Pancreas (tissue), 10 donors: Measurements from ENCODE around the gene UGGT2. TPM values are rescaled to one million over a fixed set of nuclear protein-coding genes. Genes with fewer than 3 reads are reported as not detected.

Source experiments
- ATAC-seq, 4 donors: fragments of 200-7000 bp; cut with Tn5 transposase; one replicate each; pipeline versions ENCODE4 v1.8.0 to v1.9.1; 2020; ENCODE audit warnings: mild to moderate bottlenecking in 4 of 4, moderate library complexity in 4 of 4
- DNase-seq, 6 donors: peaks; one replicate each; pipeline ENCODE4 v3.0.0-alpha.2; 2020
- FAIRE-seq: peaks from 2 replicates; lab custom pipeline; 2012; peaks lifted over from hg19 to GRCh38; lab: Jason Lieb, UNC
- H3K27ac ChIP-seq, 4 donors: fragments of 200-600 bp; sonication (generic); 1 replicate in 3 of 4; 2 replicates in 1 of 4; pipeline versions ENCODE4 v1.5.0 to v1.8.0; 2020
- H3K27me3 ChIP-seq, 4 donors: fragments of 200-600 bp; one replicate each; pipeline ENCODE4 v1.8.0; 2021
- H3K36me3 ChIP-seq, 3 donors: fragments of 200-600 bp; sonication (generic) in 1 of 3; one replicate each; pipeline versions ENCODE4 v1.5.0 to v1.8.0; 2020 to 2021
- H3K4me1 ChIP-seq, 3 donors: fragments of 200-600 bp; one replicate each; pipeline ENCODE4 v1.8.0; 2021
- H3K4me3 ChIP-seq, 4 donors: fragments of 200-600 bp; sonication (generic) in 2 of 4; one replicate each; pipeline versions ENCODE4 v1.5.0 to v1.8.0; 2020 to 2021
- H3K9me3 ChIP-seq, 4 donors: fragments of 200-600 bp; one replicate each; pipeline ENCODE4 v1.8.0; 2021
- WGBS, 2 donors: extraction: QIAGEN DNeasy Blood & Tissue Kit; methylation state at CpG; one replicate each; pipeline ENCODE4 v1.1.7; 2013; 5-methylcytosine and 5-hydroxymethylcytosine counted together
- intact Hi-C, 3 donors: fragments of 100-400 bp; cut with DNase I; formaldehyde crosslinking; loops; one replicate each; pipeline versions ENCODE4 v1.11.1 to v1.14.2; 2022
- polyA plus RNA-seq, 2 donors: library from polyadenylated mRNA; stranded (reverse); fragments of 200-250 nt; gene quantifications; one replicate each; pipeline ENCODE4 v1.2.3, GENCODE V29; 2013
- total RNA-seq, 6 donors: library from RNA; stranded (reverse); fragmentation: NEBNext Ultra II Directional in 4 of 6; extraction: Animal tissue kit (Norgen Biotek cat#: 25700) in 4 of 6; gene quantifications; one replicate each; pipeline versions ENCODE4 v1.2.1 to v1.2.4, GENCODE V29; 2021 to 2023
- TF ChIP-seq, protein P1 (sequence below), 4 donors: fragments of 200-600 bp; sonication (generic) in 3 of 4; IDR thresholded peaks; one replicate each; pipeline versions ENCODE4 v1.5.0 to v1.8.0; 2021; ENCODE audit warnings: antibody characterized with exemption in 4 of 4
- donor health status: healthy with polysubstance abuse.
- donor health status: DM: no; HTN: no; CAD: no; lungs with moderate emphysema.
- donor health status: DM: no; HTN: no; CAD: no.
- donor health status: control.
- donor health status: control.
- donor health status: Bipolar disorder and iron deficiency.
- donor health status: DM: yes; HTN: yes; CAD: no.
- donor health status: DM: no; HTN: no; CAD: no.
- donor health status: DM: no; HTN: no; CAD: no.
- donor health status: DM: yes; HTN: yes; CAD: no.

The UGGT2 gene
- total and polyA plus RNA-seq, 8 donors, result 7.2 to 17.9 (median 16.1) TPM

- ATAC-seq (no peak), DNase-seq (no peak), FAIRE-seq (no peak)
- H3K4me1 ChIP-seq, result no peaks in the 10 kb centered on the region
- intact Hi-C loops, result no loop called here
- no peak overlapping the region for H3K27ac ChIP-seq
- TF ChIP-seq, protein P1, sequence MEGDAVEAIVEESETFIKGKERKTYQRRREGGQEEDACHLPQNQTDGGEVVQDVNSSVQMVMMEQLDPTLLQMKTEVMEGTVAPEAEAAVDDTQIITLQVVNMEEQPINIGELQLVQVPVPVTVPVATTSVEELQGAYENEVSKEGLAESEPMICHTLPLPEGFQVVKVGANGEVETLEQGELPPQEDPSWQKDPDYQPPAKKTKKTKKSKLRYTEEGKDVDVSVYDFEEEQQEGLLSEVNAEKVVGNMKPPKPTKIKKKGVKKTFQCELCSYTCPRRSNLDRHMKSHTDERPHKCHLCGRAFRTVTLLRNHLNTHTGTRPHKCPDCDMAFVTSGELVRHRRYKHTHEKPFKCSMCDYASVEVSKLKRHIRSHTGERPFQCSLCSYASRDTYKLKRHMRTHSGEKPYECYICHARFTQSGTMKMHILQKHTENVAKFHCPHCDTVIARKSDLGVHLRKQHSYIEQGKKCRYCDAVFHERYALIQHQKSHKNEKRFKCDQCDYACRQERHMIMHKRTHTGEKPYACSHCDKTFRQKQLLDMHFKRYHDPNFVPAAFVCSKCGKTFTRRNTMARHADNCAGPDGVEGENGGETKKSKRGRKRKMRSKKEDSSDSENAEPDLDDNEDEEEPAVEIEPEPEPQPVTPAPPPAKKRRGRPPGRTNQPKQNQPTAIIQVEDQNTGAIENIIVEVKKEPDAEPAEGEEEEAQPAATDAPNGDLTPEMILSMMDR (IDR thresholded peaks at IDR 0.05), result no peak
- H3K9me3 ChIP-seq, result no peaks in the 10 kb centered on the region
- H3K4me3 ChIP-seq, result no peak overlapping the region
- no peaks in the 10 kb centered on the region for H3K36me3 ChIP-seq
- H3K27me3 ChIP-seq, result no peaks in the 10 kb centered on the region
- WGBS, 2 donors, result 93 to 98% methylated on average over 3 of the region's 3 CpGs
Measured at GRCh38 chr13:95955255-95955654, 97.9 kb downstream of the UGGT2 start.

DNA sequence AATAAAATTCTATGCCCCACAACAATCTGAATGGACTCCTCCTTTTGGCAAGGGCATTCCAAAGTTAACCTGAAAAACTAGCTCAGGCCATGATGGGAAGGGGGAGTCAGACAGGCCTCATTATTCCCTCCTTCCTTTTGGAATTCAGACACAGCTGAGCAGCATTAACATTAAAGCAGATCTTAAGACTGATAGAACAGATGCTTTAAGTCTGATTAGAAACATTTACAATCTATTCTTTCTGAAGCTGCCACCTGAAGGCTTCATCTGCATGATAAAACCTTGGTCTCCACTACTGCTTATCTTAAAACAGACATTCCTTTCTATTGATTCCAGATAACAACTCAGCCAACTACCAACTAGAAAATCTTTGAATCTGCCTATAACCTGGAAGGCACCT is 98.9 kb downstream of the UGGT2 start:
- TF ChIP-seq, protein P1 (IDR thresholded peaks at IDR 0.05), result no peak
- ATAC-seq (no peak), FAIRE-seq (no peak), DNase-seq (no peak)
- Histone ChIP-seq H3K4me3 (no peak overlapping the region), H3K27me3 (no peaks in the 10 kb centered on the region), H3K4me1 (no peaks in the 10 kb centered on the region), H3K36me3 (no peaks in the 10 kb centered on the region), H3K27ac (no peak overlapping the region), H3K9me3 (no peaks in the 10 kb centered on the region)
- intact Hi-C loops, result no loop called here

DNA sequence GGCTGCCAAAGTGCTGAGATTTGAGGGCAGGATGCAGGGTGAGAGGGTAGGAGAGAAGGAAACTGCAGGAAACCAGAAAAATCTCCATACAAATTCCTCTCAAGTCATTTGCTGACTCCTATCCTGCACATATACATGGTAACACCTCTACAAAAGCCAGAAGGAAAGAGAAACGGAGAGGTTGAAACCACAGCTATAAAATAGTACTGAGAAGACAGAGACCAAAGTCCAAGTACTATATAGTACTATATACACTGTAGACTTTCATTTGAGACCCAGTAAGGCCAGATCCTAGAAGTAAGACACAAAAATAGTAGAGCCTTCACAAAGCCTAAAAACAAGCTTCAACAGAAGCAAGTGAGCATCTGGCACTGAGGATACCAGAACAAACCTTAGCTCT is 103.1 kb downstream of the UGGT2 start:
- no peak overlapping the region for H3K27ac ChIP-seq
- H3K4me1 ChIP-seq, result no peaks in the 10 kb centered on the region
- no peaks in the 10 kb centered on the region for H3K9me3 ChIP-seq
- intact Hi-C loops, result no loop called here
- DNase-seq (no peak), FAIRE-seq (no peak), ATAC-seq (no peak)
- H3K4me3 ChIP-seq, result no peak overlapping the region
- H3K36me3 ChIP-seq, result no peaks in the 10 kb centered on the region
- TF ChIP-seq, protein P1 (IDR thresholded peaks at IDR 0.05), result no peak
- 93 to 100% methylated on average over 1 of the region's 1 CpG for WGBS, 2 donors
- H3K27me3 ChIP-seq, result no peaks in the 10 kb centered on the region

GRCh38 chr13:95948656-95949055 is 104.5 kb downstream of the UGGT2 start:
- no peaks in the 10 kb centered on the region for H3K9me3 ChIP-seq
- H3K4me3 ChIP-seq, result no peak overlapping the region
- TF ChIP-seq, protein P1 (IDR thresholded peaks at IDR 0.05), result no peak
- FAIRE-seq, result no peak
- H3K4me1 ChIP-seq, result no peaks in the 10 kb centered on the region
- ATAC-seq, result no peak
- no peaks in the 10 kb centered on the region for H3K36me3 ChIP-seq
- H3K27ac ChIP-seq, result no peak overlapping the region
- no peaks in the 10 kb centered on the region for H3K27me3 ChIP-seq
- intact Hi-C loops, result no loop called here
- 84 to 95% methylated on average over 2 of the region's 2 CpGs for WGBS, 2 donors
- no peak for DNase-seq

DNA sequence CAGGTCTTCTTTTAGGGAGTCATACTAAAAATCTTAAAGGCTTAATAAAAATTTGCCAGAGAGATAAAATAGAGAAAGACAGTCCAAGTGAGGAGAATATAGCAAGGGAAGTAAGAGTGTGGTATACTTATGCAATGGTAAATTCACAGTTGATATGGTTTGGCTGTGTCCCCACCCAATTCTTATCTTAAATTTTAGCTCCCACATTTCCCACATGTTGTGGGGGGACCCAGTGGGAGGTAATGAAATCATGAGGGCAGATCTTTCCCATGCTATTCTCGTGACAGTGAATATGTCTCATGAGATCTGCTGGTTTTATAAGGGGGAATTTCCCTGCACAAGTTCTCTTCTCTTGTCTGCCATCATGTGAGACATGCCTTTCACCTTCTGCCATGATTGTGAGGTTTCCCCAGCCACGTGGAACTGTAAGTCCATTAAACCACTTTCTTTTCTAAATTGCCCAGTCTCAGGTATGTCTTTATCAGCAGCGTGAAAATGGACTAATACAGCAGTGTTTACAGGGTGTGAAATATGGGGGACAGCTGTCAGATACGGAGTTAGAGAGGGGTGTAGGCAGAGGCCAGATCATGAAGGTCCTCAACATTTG is 115.4 kb downstream of the UGGT2 start:
- ATAC-seq (no peak), FAIRE-seq (no peak), DNase-seq (no peak)
- Histone ChIP-seq H3K27ac (no peak overlapping the region), H3K4me3 (no peak overlapping the region), H3K36me3 (peaks cover 0 to 31% (median 0%) of the 10 kb centered on the region in 3 donors), H3K9me3 (no peaks in the 10 kb centered on the region), H3K27me3 (no peaks in the 10 kb centered on the region), H3K4me1 (no peaks in the 10 kb centered on the region)
- 91 to 93% methylated on average over 4 of the region's 4 CpGs for WGBS, 2 donors
- TF ChIP-seq, protein P1 (IDR thresholded peaks at IDR 0.05), result no peak
- intact Hi-C loops, result no loop called here
